ENCODE measurements around the gene DMD.

DNA sequence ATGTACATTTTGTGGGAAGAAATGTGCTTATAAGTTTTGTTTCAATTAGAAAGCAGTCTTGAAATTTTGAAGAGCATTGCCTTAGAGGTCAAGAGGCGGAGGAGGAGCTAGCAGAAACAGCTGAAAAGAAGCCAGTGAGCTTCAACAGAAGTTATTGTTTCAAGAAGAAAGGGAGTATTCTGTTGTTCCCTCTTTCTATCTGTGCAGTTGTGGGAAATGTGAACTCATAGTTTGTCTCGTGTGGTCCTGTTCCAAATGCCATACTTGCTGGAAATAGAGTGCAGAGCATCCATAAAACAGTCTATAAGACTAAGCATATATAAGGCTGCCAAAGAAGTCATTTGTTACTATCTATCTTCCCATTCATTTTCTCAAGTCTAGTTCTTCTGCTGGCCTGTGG, 1015.7 kb downstream of the DMD start:
- TF ChIP-seq, protein P1, sequence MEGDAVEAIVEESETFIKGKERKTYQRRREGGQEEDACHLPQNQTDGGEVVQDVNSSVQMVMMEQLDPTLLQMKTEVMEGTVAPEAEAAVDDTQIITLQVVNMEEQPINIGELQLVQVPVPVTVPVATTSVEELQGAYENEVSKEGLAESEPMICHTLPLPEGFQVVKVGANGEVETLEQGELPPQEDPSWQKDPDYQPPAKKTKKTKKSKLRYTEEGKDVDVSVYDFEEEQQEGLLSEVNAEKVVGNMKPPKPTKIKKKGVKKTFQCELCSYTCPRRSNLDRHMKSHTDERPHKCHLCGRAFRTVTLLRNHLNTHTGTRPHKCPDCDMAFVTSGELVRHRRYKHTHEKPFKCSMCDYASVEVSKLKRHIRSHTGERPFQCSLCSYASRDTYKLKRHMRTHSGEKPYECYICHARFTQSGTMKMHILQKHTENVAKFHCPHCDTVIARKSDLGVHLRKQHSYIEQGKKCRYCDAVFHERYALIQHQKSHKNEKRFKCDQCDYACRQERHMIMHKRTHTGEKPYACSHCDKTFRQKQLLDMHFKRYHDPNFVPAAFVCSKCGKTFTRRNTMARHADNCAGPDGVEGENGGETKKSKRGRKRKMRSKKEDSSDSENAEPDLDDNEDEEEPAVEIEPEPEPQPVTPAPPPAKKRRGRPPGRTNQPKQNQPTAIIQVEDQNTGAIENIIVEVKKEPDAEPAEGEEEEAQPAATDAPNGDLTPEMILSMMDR (conservative IDR thresholded peaks at IDR 0.05): no peak
- no peak for TF ChIP-seq EZH2 (IDR thresholded peaks at IDR 0.05; ENCODE audit: low read depth)
